Calu3 (cell line): Measurements from ENCODE around the gene PPARGC1A. TPM values are rescaled to one million over a fixed set of nuclear protein-coding genes. Genes with fewer than 3 reads are reported as not detected.

Experiments
- BruUV-seq: library from RNA; stranded (reverse); fragments of 400-500 nt; replicated peaks from 2 replicates; lab custom pipeline; 2021; lab: Mats Ljungman, UMichigan
- CTCF ChIA-PET: fragments of 300-600 bp; sonication (Branson Sonifier 250); formaldehyde crosslinking; loops from one replicate; lab custom pipeline; 2022; ENCODE audit warnings: antibody characterized with exemption; lab: Charles Lee
- DNase-seq: peaks from one replicate; pipeline ENCODE4 v3.0.0; 2022
- H3K27ac Mint-ChIP-seq: one replicate; pipeline ENCODE4 v1.8.0; 2022; ENCODE audit warnings: mixed read lengths; ENCODE audit not compliant: unreplicated experiment
- H3K27me3 Mint-ChIP-seq: one replicate; pipeline ENCODE4 v1.8.0; 2022; ENCODE audit warnings: mixed read lengths; ENCODE audit not compliant: unreplicated experiment
- H3K36me3 Mint-ChIP-seq: one replicate; pipeline ENCODE4 v1.8.0; 2022; ENCODE audit warnings: mild to moderate bottlenecking, moderate library complexity, mixed read lengths; ENCODE audit not compliant: insufficient read depth, unreplicated experiment
- H3K4me1 Mint-ChIP-seq: one replicate; pipeline ENCODE4 v1.8.0; 2022; ENCODE audit warnings: mild to moderate bottlenecking, low read depth, mixed read lengths; ENCODE audit not compliant: unreplicated experiment
- H3K4me3 Mint-ChIP-seq: one replicate; pipeline ENCODE4 v1.8.0; 2022; ENCODE audit warnings: mild to moderate bottlenecking, low read depth, moderate library complexity, mixed read lengths; ENCODE audit not compliant: unreplicated experiment
- H3K9me3 Mint-ChIP-seq: one replicate; pipeline ENCODE4 v1.8.0; 2022; ENCODE audit warnings: low read depth, mixed read lengths; ENCODE audit not compliant: unreplicated experiment
- CTCF ChIP-seq: fragments of 200-600 bp; IDR thresholded peaks from one replicate; pipeline ENCODE4 v1.8.0; 2022; ENCODE audit warnings: antibody characterized with exemption; ENCODE audit not compliant: unreplicated experiment
- intact Hi-C: fragments of 100-400 bp; cut with micrococcal nuclease; formaldehyde crosslinking; loops from one replicate; pipeline ENCODE4 v1.10.0; 2022; ENCODE audit not compliant: unreplicated experiment
- total RNA-seq: library from RNA; stranded (reverse); gene quantifications from 2 replicates; pipeline ENCODE4 v1.2.3, GENCODE V29; 2022

The PPARGC1A gene
- total RNA-seq, 1 experiment from 2014 or later, result 7.6 TPM

GRCh38 chr4:23903859-23904438 lies 14.1 kb upstream of the PPARGC1A start:
- BruUV-seq, result no TSS peak
- no peak overlapping the region for H3K27ac Mint-ChIP-seq
- no peaks in the 10 kb centered on the region for H3K9me3 Mint-ChIP-seq
- no peaks in the 10 kb centered on the region for H3K36me3 Mint-ChIP-seq
- no peak for TF ChIP-seq CTCF
- CTCF ChIA-PET, result interaction anchor here (0.8 kb wide), 1 partner anchor 14 kb away, joined by 3 read pairs; the partner anchor contains the start of gene PPARGC1A
- H3K4me3 Mint-ChIP-seq, result no peak overlapping the region
- DNase-seq, result no peak
- intact Hi-C loops, result no loop called here
- no peaks in the 10 kb centered on the region for H3K4me1 Mint-ChIP-seq
- no peaks in the 10 kb centered on the region for H3K27me3 Mint-ChIP-seq

- no peak for DNase-seq
- H3K36me3 Mint-ChIP-seq, result no peaks in the 10 kb centered on the region
- no peak overlapping the region for H3K27ac Mint-ChIP-seq
- CTCF ChIA-PET, result no interaction called here
- TF ChIP-seq CTCF, result no peak
- H3K9me3 Mint-ChIP-seq, result no peaks in the 10 kb centered on the region
- H3K27me3 Mint-ChIP-seq, result no peaks in the 10 kb centered on the region
- H3K4me3 Mint-ChIP-seq, result no peak overlapping the region
- intact Hi-C loops, result no loop called here
- BruUV-seq, result no TSS peak
- H3K4me1 Mint-ChIP-seq, result no peaks in the 10 kb centered on the region
Measured at GRCh38 chr4:23902222-23902804, 12.5 kb upstream of the PPARGC1A start.

GRCh38 chr4:23900636-23901035 lies 10.8 kb upstream of the PPARGC1A start:
- H3K27me3 Mint-ChIP-seq, result no peaks in the 10 kb centered on the region
- no peak overlapping the region for H3K4me3 Mint-ChIP-seq
- CTCF ChIA-PET, result interaction anchor here (0.7 kb wide), 1 partner anchor 471 kb away, joined by 4 read pairs; no protein-coding TSS in a partner anchor
- no peak for DNase-seq
- H3K9me3 Mint-ChIP-seq, result no peaks in the 10 kb centered on the region
- no peak overlapping the region for H3K27ac Mint-ChIP-seq
- no peaks in the 10 kb centered on the region for H3K4me1 Mint-ChIP-seq
- intact Hi-C loops, result no loop called here
- no peaks in the 10 kb centered on the region for H3K36me3 Mint-ChIP-seq
- no peak for TF ChIP-seq CTCF
- BruUV-seq, result no TSS peak

GRCh38 chr4:23899565-23899964 lies 9.7 kb upstream of the PPARGC1A start:
- DNase-seq, result no peak
- H3K9me3 Mint-ChIP-seq, result no peaks in the 10 kb centered on the region
- CTCF ChIA-PET, result no interaction called here
- H3K4me1 Mint-ChIP-seq, result no peaks in the 10 kb centered on the region
- no TSS peak for BruUV-seq
- intact Hi-C loops, result no loop called here
- H3K27ac Mint-ChIP-seq, result no peak overlapping the region
- no peaks in the 10 kb centered on the region for H3K27me3 Mint-ChIP-seq
- no peaks in the 10 kb centered on the region for H3K36me3 Mint-ChIP-seq
- no peak overlapping the region for H3K4me3 Mint-ChIP-seq
- no peak for TF ChIP-seq CTCF
